Measurements from ENCODE around the gene TIMM22. TPM values are rescaled to one million over a fixed set of nuclear protein-coding genes. Genes with fewer than 3 reads are reported as not detected.

TIMM22 gene
- total and polyA plus RNA-seq, 2 of the 4 experiments (the other 2 are of a cell fraction) = 12.7 to 12.9 TPM

GRCh38 chr17:987931-988330 lies 9.0 kb upstream of the TIMM22 start:
- no peak for DNase-seq
- Histone ChIP-seq H2BK5ac (ENCODE audit: low read depth, low read length, poor library complexity, severe bottlenecking) (no peak overlapping the region), H3K4me2 (ENCODE audit: low read depth, low read length) (no peak overlapping the region), H4K8ac (ENCODE audit: low read depth in 2 of 2, low read length in 2 of 2) (no peak overlapping the region), H3K27ac (ENCODE audit: insufficient read depth, low read length) (no peak overlapping the region), H2AFZ (replicated peaks; ENCODE audit: low read length, poor library complexity) (no peak overlapping the region), H2BK120ac (ENCODE audit: low read depth, low read length) (no peak overlapping the region), H3K4me3 (ENCODE audit: insufficient read depth, low read depth, low read length) (no peak overlapping the region), H3K9me3 (ENCODE audit: control insufficient read depth, insufficient read depth, low read length) (no peaks in the 10 kb centered on the region), H3K56ac (ENCODE audit: extremely low read depth, insufficient read depth, low read length) (no peak overlapping the region), H3K14ac (replicated peaks; ENCODE audit: low read depth, low read length) (no peak overlapping the region), H3K4me1 (ENCODE audit: control insufficient read depth, insufficient read depth, low read length) (no peaks in the 10 kb centered on the region), H3K27me3 (ENCODE audit: control insufficient read depth, insufficient read depth, low read length) (no peaks in the 10 kb centered on the region), H2BK20ac (ENCODE audit: low read depth, low read length) (no peak overlapping the region), H2BK15ac (ENCODE audit: low read depth, low read length) (no peak overlapping the region), H3K9me1 (ENCODE audit: insufficient read depth, low read length) (no peaks in the 10 kb centered on the region), H3K79me1 (ENCODE audit: low read depth in 1 of 2, low read length in 2 of 2) (no peaks in the 10 kb centered on the region), H4K91ac (ENCODE audit: insufficient read depth, low read depth, low read length) (no peak overlapping the region), H4K5ac (ENCODE audit: low read depth, low read length) (no peak overlapping the region), H4K20me1 (ENCODE audit: insufficient read depth, low read length) (no peaks in the 10 kb centered on the region), H3K23ac (ENCODE audit: low read depth, low read length) (no peak overlapping the region), H2AK9ac (replicated peaks; ENCODE audit: low read depth, low read length, poor library complexity) (no peak overlapping the region), H3K36me3 (ENCODE audit: control insufficient read depth, insufficient read depth, low read length) (no peaks in the 10 kb centered on the region), H3K9ac (ENCODE audit: low read depth, low read length) (no peak overlapping the region), H3K18ac (ENCODE audit: low read depth, low read length) (no peak overlapping the region), H3K4ac (ENCODE audit: low read depth, low read length) (no peak overlapping the region), H2AK5ac (ENCODE audit: low read depth, low read length) (no peak overlapping the region)
- CTCF ChIA-PET = no interaction called here
- no peak for ATAC-seq (ENCODE audit: low read depth)
- in situ Hi-C loops (cut with MboI; ENCODE audit: low sequenced_read_pairs) (no loop called here), intact Hi-C loops (cut with micrococcal nuclease) (no loop called here), dilution Hi-C loops (cut with HindIII; ENCODE audit: low sequenced_read_pairs, unreplicated experiment) (loop anchor here (25.0 kb wide), 1 partner anchor 201 kb away; the partner anchor contains the start of genes GLOD4 and MRM3)
- POLR2A ChIA-PET (ENCODE audit: unreplicated experiment) = no interaction called here
- WGBS, 2 experiments (ENCODE audit: extremely low coverage in 2 of 2, insufficient read length in 1 of 2) = 97% methylated on average over 6 of the region's 15 CpGs; no CpG with 5 or more reads in 1 of the 2 experiments
- no TSS peak for BruUV-seq (replicated peaks)
- TF ChIP-seq BHLHE40 (IDR thresholded peaks at IDR 0.05; ENCODE audit: low read depth, low read length) (no peak), RAD21 (IDR thresholded peaks at IDR 0.05; ENCODE audit: low read length) (no peak), SMC3 (IDR thresholded peaks at IDR 0.05; ENCODE audit: low read depth, low read length) (no peak), MAFK (IDR thresholded peaks at IDR 0.05; ENCODE audit: low read depth, low read length) (no peak), POLR2A (IDR thresholded peaks at IDR 0.05; ENCODE audit: low read depth, low read length) (no peak), MXI1 (IDR thresholded peaks at IDR 0.05; ENCODE audit: borderline replicate concordance, low read depth, low read length) (no peak), RCOR1 (IDR thresholded peaks at IDR 0.05; ENCODE audit: insufficient replicate concordance, low read length) (no peak), NFE2L2 (IDR thresholded peaks at IDR 0.05; ENCODE audit: low read depth, low read length) (no peak), RFX5 (IDR thresholded peaks at IDR 0.05; ENCODE audit: low read depth, low read length) (no peak), USF2 (IDR thresholded peaks at IDR 0.05; ENCODE audit: low read depth, low read length) (no peak), FOS (IDR thresholded peaks at IDR 0.05; ENCODE audit: low read depth, low read length) (no peak), ELK1 (IDR thresholded peaks at IDR 0.05; ENCODE audit: borderline replicate concordance, low read depth, low read length) (no peak)
